HT1080 (cell line): ENCODE data around the gene SUN5. TPM values are rescaled to one million over a fixed set of nuclear protein-coding genes. Genes with fewer than 3 reads are reported as not detected.
A peak's percentile ranks its signal among the peaks of the same experiment; 100 is the strongest.

Experiments used
- DNase-seq: peaks from one replicate; pipeline ENCODE4 v3.0.0-alpha.2; 2015; ENCODE audit warnings: low read depth
- total RNA-seq: library from RNA; depleted of rRNA; stranded (reverse); fragments of >200 nt; shearing (Covaris generic); gene quantifications from 2 replicates; pipeline ENCODE4 v1.2.3, GENCODE V29; 2014

Gene SUN5
- total RNA-seq, 1 experiment from 2014 or later = not detected

DNA sequence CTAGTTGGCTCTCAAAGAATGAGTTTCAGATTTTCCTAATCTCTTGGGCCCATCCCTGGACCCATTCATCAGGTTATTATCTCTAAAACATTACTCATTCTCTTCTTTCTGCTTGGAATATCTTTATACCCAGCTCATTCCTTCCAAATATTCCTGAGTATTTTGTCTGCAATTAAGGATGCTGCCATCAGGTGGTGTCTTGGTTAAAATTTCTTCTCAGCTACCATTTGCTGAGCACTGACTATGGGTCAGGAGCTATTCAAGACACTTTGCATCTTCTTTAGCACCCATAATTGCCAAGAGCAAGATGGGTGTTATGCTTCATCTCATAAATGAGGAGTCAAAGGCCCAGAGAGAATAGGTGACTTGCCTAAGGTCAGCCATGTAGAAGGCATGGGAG is 8.4 kb downstream of the SUN5 start:
- no peak for DNase-seq

- no peak for DNase-seq
These were observed 10.7 kb downstream of the SUN5 start for GRCh38 chr20:32993496-32994050.

GRCh38 chr20:32991792-32992641 is 12.2 kb downstream of the SUN5 start:
- DNase-seq = no peak

- no peak for DNase-seq
These were observed 12.8 kb downstream of the SUN5 start for GRCh38 chr20:32991383-32991782.

DNA sequence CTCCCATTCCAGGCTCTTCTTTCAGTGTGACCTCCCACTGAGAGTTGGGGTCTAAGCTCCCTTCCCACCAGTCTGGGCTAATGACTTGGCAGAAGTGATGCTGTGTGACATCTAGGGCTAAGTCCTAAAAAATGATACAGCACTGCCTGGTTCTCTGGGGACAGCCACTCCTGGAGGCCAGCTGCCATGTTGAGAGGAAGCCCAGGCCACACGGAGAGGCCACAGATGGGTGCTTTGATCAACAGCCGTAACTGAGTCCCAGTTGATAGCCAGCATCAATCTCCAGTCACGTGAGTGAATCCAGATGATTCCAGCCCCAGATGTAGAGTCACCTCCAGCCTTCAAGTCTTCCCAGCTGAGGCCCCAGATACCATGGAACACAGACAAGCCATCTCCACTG is 13.8 kb downstream of the SUN5 start:
- no peak for DNase-seq

DNA sequence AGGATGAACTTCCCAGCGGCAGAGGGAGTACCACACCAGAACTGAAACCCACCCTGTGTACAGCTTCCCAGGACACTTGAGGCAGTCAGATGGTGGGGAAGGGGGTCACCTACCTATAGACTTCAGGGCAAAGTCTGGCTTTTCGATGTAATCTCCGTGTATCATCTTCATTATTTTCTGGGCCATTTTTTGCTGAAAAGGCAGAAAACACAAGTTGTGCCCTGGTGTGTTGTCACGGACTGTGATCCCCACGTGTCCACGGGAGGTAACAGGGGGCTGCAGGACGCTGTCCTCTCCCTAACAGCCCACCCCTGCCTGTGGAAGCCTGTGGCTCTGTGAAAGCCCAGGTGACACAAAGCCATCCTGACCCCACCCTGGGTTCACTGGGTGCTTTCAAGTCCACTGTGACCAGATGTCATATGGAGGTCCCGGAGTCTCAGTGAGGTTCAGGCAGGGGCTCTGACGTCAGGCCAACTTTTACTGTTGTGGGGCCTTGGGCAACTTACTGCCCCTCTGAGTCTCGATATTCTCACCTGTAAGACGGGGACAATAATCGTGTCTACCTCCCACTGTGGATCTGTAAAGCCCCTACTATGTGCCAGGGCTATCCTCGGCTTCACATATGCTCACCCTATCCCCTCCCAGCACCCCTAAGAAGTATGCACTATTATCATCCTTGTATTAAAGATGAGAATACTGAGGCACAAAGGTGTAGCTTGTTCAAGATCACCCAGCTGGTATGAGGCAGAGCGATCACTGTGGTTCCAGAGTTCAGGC is 14.5 kb downstream of the SUN5 start:
- DNase-seq = no peak

DNA sequence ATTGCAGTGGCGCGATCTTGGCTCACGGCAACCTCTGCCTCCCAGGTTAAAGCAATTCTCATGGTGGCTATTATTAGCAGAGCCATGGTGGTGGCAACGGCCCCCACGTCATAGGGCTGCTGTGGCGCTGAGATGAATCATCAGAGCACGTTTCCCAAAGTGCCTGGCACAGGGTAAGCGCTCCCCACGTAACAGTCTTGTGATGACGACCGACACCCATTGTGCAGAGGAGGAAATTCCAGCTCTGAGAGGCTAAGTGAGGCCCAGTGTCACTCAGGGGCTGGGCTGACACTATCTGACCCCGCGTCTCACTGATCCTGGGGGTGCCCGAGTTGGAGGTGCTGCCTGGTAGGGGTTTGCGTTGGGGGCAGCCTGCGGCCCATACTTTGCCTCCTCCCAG is 16.2 kb downstream of the SUN5 start:
- DNase-seq = peak; percentile 13

DNA sequence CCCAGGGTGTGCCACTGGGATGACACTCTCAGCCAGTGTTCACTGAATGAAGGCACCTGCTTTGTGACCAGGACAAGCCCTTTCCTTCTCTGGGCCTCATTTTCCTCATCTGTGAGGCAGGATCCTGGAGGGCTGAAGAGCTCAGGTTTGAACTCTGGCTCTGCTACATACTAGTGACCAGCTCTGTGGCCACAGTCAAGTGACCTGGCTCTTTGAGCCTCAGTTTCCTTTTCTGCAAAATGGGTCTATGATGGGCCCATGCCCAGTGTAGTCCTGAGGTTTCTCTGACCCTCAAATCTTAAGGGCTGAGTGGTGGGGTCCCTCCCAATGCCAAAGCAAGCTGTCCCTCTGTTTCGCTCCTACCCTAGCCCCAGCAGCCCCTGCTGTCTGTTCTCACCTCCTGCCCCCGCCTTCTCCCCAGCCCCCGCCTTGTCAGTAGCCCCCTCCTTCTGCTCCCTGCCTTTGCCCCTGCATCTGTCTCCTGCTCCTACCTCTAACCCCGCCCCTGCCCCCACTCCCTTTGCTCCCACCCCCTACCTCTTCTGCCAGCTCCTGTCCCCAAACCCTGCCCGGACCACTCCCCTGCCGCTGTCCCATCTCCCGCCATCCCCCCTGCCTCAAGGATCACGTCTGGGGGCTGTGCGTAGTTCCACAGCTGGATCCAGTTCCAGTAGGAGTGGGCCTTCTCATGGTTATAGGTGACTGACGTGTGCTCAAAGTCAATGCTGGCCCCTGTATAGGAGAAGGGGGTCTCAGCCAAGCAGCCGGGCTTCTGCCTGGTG is 17.0 kb downstream of the SUN5 start:
- no peak for DNase-seq

DNA sequence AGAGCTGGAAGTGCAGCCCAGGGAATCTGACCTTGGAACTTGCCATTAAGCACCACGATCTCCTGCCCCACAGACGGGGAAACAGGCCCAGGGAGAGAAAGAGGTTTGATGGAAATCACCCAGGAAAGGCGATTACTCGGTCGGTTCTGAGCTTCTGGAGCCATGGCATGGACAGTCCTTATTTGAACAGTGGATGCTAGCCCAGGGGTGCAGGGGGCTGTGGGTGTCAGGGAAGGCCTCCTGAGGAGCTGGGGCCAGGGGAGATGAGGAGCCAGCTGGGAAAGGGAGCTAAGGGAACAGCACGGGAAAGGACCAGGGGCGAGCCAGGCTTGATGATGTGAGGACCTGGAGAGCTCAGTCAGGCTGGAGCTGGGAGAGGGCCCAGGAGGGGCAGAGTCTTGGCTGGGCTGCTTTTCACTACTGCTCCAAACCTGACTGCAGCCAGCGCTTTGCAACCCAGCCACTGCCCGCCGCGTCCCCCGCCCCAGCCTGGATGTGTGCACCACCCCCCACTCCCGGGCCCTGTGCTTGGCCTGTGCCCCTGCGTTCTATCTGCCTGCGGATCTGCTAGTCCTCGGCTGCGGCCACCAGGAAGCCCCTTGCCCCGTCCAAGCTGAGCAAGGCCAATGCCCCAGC is 17.8 kb downstream of the SUN5 start:
- DNase-seq = no peak

- no peak for DNase-seq
These were observed 18.6 kb downstream of the SUN5 start for GRCh38 chr20:32985596-32985995.

- no peak for DNase-seq
These were observed 19.4 kb downstream of the SUN5 start for GRCh38 chr20:32984631-32985354.

DNA sequence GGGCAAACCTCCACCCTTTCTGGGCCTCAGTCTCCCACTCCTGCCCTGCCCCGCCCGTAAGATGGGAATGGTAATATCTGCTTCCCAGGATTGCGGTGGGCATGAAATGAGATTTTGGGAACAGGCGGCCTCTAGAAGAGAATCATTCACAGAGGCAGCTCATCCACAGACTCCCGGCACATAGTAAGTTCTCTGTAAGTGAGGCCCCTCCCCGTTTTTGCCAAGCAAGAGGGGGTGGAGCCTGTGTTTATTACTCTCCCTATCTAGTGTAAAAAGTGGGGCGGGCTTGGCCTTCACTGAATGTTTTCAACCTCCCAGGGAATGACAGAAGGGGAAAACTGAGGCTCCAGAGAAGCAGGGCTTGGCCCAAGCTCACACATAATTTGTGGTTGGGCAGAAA is 20.0 kb downstream of the SUN5 start:
- DNase-seq = no peak

- DNase-seq = no peak
These were observed 20.6 kb downstream of the SUN5 start for GRCh38 chr20:32983459-32984112.

- DNase-seq = no peak
These were observed 21.4 kb downstream of the SUN5 start for GRCh38 chr20:32982617-32983458.

DNA sequence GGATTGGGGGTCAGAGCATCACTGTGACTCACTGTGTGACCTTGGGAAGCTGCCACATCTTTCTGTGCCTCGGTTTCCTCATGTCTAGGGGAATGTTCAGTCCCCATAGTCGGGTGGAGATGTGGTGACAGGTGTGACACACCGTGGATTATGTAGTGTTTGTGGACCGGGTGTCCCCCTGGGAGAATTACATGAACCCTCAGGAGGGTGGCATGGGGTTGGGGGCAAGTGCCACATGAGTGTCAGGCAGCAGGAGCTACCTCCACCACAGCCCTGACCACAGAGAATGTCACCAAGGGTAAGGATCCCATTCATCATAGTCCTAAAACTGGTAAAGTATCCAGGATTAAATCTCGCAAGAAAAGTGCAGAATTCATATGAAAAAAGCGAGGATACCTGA is 23.2 kb downstream of the SUN5 start:
- DNase-seq = no peak

GRCh38 chr20:32980131-32980941 is 23.9 kb downstream of the SUN5 start:
- DNase-seq = no peak

DNA sequence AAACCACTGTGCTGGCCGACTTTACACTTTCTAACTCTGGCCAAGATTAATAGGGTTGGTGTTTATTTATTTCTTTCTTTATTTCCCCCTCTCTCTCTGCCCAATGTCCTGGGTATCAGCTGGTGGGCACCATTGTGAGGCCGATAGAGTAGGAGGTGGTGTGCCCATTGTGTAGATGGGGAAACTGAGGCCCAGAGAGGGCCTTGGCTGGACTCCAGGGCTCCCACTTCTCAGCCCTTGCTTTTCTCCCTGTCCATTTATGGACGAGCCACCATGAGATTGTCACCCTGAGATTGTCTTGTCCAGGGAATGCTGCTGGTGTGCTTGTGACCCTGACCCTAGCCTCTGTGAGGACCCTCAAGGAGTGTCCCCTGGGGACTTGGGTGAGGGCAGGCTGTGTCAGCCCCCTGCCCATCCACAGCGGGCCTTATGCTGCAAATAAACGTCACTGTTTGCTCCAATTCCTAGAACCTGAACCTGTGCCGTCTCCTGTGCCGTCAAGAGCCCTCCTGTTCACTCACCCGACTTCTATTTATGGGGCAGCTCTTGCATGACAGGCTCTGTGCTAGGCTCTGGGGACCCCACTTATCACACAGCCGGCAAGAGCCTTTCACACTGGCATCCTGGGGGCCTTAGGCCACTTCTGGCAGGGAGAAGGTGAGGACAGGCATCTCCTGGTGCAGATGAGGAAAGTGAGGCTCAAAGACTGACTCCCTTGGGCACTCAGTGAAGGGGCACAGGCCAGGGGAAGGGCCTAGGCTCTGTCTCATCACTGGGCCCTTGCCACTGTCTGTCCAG is 24.8 kb downstream of the SUN5 start:
- DNase-seq = no peak
